GM12801 (cell line): ENCODE results near the gene SLC10A7.

Experiments used
- TF ChIP-seq, protein P1 (sequence below): IDR thresholded peaks from one replicate; pipeline ENCODE4 v1.5.1; 2011; ENCODE audit warnings: control low read depth; ENCODE audit not compliant: insufficient read length; ENCODE audit errors: extremely low read depth

Gene SLC10A7

DNA sequence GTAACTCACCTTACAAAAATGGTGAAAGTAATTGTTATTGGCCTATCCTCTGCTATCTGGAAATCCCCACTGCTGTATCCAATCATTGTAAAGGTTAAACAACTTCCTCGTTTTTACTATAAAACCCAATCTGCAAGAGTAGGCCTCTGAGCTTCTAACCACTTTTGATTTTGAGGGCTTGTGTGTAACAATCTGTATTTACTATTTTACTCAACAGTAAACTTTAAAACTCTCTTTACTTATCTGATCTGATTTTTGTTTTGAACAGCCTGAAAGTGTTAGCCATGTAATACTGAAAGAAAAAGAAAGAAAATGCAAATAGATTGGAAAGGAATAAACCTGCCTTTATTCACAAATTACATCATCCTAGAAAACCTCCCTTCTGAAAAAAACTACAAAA lies 63.1 kb downstream of the SLC10A7 start:
- TF ChIP-seq, protein P1, sequence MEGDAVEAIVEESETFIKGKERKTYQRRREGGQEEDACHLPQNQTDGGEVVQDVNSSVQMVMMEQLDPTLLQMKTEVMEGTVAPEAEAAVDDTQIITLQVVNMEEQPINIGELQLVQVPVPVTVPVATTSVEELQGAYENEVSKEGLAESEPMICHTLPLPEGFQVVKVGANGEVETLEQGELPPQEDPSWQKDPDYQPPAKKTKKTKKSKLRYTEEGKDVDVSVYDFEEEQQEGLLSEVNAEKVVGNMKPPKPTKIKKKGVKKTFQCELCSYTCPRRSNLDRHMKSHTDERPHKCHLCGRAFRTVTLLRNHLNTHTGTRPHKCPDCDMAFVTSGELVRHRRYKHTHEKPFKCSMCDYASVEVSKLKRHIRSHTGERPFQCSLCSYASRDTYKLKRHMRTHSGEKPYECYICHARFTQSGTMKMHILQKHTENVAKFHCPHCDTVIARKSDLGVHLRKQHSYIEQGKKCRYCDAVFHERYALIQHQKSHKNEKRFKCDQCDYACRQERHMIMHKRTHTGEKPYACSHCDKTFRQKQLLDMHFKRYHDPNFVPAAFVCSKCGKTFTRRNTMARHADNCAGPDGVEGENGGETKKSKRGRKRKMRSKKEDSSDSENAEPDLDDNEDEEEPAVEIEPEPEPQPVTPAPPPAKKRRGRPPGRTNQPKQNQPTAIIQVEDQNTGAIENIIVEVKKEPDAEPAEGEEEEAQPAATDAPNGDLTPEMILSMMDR, result no peak

DNA sequence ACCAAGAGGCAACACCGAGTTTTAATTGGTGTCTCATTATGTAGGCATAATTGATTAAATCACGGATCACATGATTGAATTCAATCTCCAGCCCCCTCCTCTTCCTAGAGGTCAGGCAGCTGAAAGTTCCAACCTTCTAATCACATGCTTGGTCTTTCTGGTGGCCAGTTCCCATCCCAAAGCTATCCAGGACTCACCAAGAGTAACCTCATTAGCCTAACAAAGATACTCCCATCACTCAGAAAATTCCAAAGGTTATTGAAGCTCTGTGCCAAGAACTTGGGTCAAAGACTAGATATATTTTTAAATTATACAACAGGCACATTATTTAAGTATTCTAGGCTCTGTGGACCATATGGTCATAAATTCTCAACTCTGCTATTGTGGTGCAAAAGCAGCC lies 65.1 kb downstream of the SLC10A7 start:
- TF ChIP-seq, protein P1, result no peak

- TF ChIP-seq, protein P1, result no peak
Measured at GRCh38 chr4:146453181-146453807, 68.4 kb downstream of the SLC10A7 start.

GRCh38 chr4:146450524-146450923 lies 71.2 kb downstream of the SLC10A7 start:
- TF ChIP-seq, protein P1, result no peak

- TF ChIP-seq, protein P1, result no peak
Measured at GRCh38 chr4:146446555-146446954, 75.2 kb downstream of the SLC10A7 start.

DNA sequence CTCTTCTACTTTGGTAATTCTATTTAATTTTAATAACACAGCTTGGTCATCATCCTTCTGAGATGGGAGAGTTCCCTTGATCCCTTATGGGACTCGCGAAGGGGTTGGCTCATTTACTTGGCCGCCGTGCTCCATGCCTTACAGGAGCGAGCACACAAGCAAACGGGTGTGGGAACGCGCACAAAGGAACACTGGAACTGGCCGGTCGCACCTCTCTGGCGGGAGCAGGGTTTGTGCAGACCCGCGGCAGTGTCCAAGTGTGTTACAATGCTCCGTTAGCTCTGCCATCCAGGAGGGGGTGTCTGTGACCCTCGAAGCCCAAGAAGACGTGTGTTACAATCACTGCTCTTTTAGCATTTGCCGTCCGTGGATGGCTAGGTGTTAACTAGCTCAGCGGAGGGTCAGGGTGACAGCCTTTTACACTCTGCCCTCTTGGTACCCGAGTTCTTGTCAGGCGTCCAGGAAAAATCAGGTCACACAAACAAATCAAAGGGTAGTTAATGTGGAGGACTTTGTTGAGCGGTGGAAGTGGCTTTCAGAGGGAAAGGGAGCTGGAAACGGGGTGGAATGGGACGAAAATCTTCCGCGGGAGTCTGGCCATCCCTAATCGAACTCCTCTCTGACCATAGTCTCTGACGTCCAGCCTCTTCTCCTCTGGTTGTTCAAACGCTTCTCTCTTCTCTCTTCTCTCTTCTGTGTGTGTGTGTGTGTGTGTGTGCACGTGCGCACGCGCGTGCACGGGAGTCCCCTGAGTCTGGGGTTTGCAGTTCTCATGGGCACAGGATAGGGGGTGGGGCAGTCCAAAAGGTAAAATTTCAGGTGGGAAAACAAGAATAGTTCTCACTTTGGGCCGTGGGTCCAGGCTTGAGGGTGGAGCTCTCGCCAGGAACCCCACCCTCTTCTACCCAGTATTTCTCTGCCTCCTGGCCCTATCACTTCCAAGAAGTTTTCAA lies 76.3 kb downstream of the SLC10A7 start:
- TF ChIP-seq, protein P1, result no peak

DNA sequence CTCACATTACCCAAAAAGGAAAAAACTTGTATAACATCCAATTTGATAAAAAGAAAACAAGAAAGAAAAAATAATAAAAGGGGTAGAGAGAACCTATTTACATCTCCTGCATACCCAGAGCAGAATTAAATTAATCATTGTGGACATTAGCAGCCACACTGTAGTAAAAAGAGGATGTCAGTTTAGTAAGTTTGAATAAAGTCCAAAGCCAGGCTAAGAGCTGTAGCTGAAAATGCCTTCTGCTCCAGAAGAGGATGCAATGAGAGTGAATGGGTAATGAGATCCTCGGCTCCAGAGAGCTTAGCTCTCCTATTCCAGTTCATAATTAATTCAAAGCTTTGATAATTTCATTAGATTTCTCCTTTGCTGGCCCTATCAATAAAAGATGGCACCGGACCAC lies 78.2 kb downstream of the SLC10A7 start:
- TF ChIP-seq, protein P1, result no peak
